Measurements from ENCODE around the gene ATP13A3.

Gene ATP13A3

DNA sequence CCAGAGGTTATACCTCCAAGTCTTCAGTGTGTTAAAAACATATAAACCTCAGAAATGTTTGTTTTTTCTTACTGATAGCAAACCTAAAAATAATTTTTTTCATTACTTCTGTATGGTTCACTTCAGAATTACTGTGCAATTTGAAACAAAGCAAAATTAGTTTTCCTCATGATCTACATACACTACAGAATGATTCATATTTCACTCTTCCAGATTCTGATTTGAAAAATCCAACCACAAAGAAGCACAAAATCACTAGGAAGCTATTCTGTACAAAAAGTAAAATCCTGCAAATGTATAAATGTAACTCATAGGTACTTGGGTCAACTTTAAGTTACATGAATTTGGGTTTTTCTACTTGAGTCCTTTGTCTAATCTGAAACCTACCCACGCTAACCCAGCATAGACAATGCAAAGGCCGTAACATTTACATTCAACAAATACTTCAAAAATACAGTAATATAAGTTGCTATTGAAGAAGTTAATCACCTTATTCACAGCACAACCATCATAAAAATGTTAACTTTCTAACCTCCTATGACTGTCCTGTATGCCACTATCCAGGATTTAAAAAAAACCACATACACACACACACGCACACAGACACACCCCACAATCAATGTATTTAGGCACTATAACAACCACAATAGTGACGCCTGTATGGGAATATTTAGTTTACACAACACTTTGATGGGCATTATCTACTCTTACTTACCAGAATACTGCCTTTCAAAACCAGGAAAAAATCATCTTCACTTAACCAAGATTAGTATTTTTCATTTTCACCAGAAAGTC lies 11.5 kb downstream of the ATP13A3 start:
- DNase-seq (ENCODE audit: low read depth) = no peak

DNA sequence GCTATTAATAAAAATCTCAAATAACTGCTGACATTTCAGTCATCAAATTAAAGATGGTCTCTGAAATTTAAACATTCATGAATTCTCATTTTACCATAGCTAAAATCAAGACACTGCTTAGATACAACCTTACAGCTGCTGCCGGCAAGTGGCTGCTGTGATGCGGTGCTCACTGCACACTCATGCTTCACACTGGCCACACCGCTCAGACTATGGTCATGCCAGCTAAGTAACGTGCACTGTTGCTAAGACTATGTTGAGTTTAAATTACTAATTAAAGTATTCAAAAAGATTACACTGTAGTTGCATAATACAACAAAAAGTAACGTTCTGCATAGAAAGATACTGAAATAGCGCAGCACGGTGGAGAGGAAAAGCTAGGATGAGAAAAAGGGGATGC lies 12.1 kb downstream of the ATP13A3 start:
- DNase-seq (ENCODE audit: low read depth) = no peak

DNA sequence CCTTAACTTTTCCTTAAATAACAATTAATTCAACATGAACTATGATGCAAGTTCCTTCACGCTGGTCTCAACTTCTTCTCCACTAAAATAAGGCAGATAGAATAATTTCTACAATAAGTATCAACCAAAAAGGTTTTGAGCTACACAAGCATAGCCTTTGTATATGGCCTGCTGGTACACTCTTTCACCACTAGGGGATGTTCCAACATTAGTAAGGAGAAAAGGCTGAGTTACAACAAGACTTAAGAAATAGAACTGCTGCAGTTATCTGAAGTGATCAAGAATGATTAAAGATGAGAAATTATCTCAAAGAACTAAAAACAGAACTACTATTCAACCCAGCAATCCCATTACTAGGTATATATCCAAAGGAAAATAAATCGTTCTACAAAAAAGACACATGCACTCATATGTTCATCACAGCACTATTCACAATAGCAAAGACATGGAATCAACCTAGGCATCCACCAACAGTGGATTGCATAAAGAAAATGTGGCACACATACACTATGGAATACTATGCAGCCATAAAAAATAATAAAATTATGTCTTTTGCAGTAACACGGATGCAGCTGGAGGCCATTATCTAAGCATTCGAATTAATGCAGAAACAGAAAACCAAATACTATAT lies 14.4 kb downstream of the ATP13A3 start:
- DNase-seq (ENCODE audit: low read depth) = no peak

- DNase-seq (ENCODE audit: low read depth) = no peak
Measured at GRCh38 chr3:194471863-194472262, 14.9 kb downstream of the ATP13A3 start.

DNA sequence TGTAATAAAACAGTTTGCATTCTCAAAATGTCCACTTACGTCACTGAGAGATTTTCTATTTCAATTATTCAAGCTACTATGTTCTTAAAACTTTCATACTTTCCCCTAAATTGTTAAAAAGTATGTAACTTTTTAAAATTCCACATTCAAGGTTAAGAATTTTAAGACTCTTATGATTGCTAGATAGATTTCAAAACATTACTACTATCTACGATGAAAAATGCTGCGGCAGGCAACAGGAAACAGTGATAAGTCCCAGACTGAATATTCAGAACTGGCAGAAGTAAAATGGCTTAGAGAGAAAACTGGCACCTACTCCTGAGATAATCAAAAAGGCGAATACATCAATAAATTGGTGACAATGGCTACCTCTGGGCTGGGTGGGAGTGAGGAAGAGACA lies 16.2 kb downstream of the ATP13A3 start:
- DNase-seq (ENCODE audit: low read depth) = no peak

GRCh38 chr3:194469977-194470376 lies 16.8 kb downstream of the ATP13A3 start:
- DNase-seq (ENCODE audit: low read depth) = no peak

- no peak for DNase-seq (ENCODE audit: low read depth)
Measured at GRCh38 chr3:194468086-194468485, 18.7 kb downstream of the ATP13A3 start.

DNA sequence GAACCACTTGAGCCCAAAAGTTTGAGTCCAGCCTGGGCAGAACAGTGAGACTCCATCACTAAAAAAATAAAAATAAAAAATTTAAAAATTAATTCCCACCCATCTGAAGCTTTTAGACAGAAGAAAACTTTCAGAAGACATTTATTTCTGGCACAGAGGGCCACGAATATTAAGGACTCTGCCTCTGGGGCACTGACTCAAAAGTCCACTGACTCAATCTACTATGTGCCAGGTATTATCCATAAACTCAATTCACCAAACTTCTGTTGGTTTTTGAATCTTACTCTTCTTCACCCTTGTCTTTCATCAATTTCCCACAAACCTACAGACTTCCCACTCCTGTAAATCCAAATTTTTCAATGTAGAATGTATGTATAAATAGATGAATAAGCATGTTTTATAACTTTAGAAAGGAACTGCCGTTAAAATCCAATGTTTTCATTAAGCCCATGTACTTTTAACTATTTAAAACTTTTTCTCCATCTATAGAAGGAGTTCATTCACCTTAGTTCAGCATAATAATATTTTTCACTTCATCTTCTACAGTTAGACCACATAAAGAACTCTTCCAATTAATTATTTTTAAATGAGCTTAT lies 19.9 kb downstream of the ATP13A3 start:
- DNase-seq (ENCODE audit: low read depth) = no peak

DNA sequence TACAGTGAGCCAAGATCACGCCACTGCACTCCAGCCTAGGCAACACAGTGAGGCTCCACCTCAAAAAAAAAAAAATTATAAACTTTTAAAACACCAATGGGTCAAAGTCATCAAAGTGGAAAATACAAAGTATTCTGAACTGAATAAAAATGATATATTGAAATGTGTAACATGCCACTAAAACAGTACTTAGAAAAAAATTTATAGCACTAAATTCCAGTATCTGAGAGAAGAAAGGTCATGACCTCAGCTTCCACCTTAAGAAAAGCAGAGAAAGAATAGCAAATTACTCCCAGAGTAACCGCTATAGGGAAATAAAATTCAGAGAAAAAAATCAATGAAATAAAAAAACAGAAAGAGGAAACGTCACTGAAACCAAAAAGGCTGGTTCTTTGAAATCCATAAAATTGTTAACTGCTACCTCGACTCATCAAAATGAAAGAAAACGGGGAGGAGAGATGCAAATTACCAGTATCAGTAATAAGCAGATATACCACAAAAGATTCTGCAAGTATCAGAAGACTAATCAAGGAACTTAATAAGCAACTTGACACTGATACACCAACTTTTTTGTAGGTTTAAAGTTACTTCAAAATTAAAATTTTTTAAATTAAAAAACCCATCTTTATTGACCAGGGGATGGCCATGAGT lies 20.8 kb downstream of the ATP13A3 start:
- DNase-seq (ENCODE audit: low read depth) = no peak

GRCh38 chr3:194465246-194465645 lies 21.6 kb downstream of the ATP13A3 start:
- no peak for DNase-seq (ENCODE audit: low read depth)

GRCh38 chr3:194464692-194465091 lies 22.1 kb downstream of the ATP13A3 start:
- no peak for DNase-seq (ENCODE audit: low read depth)

DNA sequence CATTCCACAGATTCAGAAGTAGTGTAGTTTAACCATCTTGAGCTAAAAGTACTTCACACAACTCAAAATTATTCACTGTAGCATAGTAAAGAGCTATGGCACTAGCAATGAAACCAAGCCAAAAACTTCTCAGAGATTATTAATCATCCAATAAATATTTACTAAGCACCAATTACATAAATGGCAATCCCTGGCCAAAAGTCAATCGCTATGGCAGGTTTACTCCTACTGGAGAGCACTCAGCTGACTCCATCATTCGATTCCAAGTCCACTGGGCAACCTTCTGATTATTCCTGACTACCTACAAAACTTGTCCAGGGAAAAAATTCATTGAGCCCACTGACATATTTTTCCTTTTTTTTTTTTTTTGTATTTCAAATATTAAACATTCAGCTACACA lies 23.9 kb downstream of the ATP13A3 start:
- DNase-seq (ENCODE audit: low read depth) = no peak

GRCh38 chr3:194460566-194460965 lies 26.2 kb downstream of the ATP13A3 start:
- DNase-seq (ENCODE audit: low read depth) = no peak

DNA sequence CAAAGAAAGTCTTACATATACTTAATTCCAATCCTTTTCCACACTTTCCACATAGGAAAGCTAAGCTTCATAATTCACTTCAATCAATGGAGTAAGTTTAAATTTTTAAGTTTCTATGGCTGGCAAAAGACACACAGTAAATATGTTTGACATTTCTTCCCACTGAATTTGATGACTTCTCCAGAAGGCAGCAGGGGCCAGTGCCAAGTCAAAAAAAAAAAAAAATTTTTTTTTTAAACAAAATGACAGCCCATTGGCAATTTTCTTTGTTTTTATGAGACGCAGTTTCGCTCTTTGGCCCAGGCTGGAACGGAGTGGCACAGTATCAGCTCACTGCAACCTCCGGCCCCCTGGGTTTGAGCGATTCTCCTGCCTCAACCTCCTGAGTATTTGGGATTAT lies 28.7 kb downstream of the ATP13A3 start:
- no peak for DNase-seq (ENCODE audit: low read depth)

GRCh38 chr3:194455481-194455880 lies 31.3 kb downstream of the ATP13A3 start:
- no peak for DNase-seq (ENCODE audit: low read depth)

GRCh38 chr3:194450341-194450740 lies 36.5 kb downstream of the ATP13A3 start:
- DNase-seq (ENCODE audit: low read depth) = no peak

DNA sequence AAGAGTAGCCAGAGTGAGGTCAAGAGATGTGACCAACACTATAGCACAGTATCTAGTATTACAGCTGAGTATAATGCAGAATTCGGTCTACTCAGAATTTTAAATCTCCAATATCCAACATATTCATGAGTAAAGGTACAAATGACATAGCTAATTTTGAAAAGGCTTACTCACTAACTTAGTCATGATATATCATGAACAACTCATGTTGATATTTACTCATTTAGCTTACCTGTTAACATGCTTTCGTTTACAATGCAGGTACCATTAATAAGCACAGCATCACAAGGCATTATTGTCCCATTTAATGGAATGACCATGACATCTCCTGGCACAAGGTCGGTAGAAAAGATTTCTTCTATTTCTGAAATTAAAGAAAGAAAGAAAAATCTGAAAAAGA lies 36.9 kb downstream of the ATP13A3 start:
- no peak for DNase-seq (ENCODE audit: low read depth)

DNA sequence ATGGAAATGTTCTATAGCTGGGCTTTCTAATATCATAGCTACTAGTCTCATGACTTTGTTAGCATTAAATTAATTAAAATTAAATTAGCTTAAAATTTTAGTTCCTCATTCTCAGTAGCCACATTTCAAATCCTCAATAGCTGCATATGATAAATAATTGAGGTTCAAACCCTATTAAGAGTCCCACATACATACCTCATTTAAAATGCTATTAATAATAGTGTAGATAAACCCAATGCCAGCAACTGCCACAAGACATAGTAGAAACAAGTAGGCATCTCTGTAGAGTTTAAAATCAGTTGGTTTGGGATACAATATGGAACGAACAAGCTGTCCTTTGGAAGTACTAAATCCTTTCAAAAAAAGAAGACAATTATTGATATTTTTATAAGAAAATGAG lies 39.1 kb downstream of the ATP13A3 start:
- no peak for DNase-seq (ENCODE audit: low read depth)

DNA sequence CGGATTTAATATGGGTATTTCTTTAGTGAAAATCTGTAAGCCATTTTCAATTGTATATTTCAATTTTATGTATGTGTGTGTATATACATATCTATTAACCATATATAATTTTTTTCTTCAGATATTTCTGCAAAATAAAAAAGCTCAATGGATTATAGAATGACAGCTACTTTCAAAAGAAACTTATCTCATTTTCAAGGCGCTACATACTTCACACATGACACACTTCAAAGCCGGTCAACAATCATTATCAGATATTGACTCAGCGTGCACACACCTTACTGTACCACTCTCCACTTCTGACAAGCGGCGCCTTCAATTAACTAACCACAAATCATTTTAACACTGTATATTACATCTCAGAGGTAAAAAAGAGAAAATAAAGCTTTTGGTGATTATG lies 39.6 kb downstream of the ATP13A3 start:
- peak; percentile 1 for DNase-seq (ENCODE audit: low read depth)

- no peak for DNase-seq (ENCODE audit: low read depth)
Measured at GRCh38 chr3:194446754-194447153, 40.0 kb downstream of the ATP13A3 start.

GRCh38 chr3:194446172-194446571 lies 40.6 kb downstream of the ATP13A3 start:
- no peak for DNase-seq (ENCODE audit: low read depth)

GRCh38 chr3:194443901-194444300 lies 42.9 kb downstream of the ATP13A3 start:
- DNase-seq (ENCODE audit: low read depth) = no peak

GRCh38 chr3:194440756-194441155 lies 46.0 kb downstream of the ATP13A3 start:
- DNase-seq (ENCODE audit: low read depth) = no peak

Measured in activated T-cell treated with anti-CD3 and anti-CD28 coated beads for 24 hours (primary cell).